HG03469 (cell line): ENCODE data around the gene EIF3L.

ENCODE experiments used
- ATAC-seq: cut with Tn5 transposase; IDR thresholded peaks from one replicate; pipeline ENCODE4 v1.9.1; 2021; ENCODE audit warnings: mild to moderate bottlenecking, moderate library complexity, moderate number of reproducible peaks; ENCODE audit not compliant: unreplicated experiment

Gene EIF3L

GRCh38 chr22:37904572-37905533 lies 55.6 kb downstream of the EIF3L start:
- ATAC-seq, result no peak

- peak; percentile 46 for ATAC-seq
Observed at GRCh38 chr22:37905534-37906363, 56.5 kb downstream of the EIF3L start, which contains the start of gene MICALL1. TSS of gene MICALL1 (plus strand) at chr22:37906297. CDS start at chr22:37906423, 126 bp downstream.

DNA sequence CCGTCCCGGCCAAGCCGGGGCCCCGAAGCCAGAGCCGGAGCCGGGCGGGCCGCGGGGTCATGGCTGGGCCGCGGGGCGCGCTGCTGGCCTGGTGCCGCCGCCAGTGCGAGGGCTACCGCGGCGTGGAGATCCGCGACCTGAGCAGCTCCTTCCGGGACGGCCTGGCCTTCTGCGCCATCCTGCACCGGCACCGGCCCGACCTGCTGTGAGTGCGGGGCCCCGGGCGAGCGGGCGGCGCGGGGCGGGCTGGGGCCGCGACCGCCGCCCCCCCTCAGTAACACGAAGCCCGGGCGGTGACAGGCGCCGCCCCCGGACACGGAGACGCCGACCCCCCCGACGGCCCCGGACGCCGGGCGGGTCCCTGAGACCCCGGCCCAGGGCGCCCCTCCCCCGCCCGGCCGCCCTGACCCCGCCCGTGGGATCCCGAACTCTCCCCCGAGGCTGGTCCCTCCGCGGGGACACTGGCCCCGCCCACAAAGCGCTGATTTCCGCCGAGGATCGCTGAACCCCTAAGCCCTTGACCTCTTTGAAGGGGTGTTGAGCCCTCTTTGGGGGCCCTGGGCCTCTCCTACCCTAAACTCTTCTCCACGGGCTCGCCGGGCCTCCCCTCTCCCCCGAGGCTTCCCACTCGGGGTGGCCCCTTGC lies 57.3 kb downstream of the EIF3L start:
- ATAC-seq, result no peak

- ATAC-seq, result no peak
Observed at GRCh38 chr22:37907036-37907954, 58.1 kb downstream of the EIF3L start.

DNA sequence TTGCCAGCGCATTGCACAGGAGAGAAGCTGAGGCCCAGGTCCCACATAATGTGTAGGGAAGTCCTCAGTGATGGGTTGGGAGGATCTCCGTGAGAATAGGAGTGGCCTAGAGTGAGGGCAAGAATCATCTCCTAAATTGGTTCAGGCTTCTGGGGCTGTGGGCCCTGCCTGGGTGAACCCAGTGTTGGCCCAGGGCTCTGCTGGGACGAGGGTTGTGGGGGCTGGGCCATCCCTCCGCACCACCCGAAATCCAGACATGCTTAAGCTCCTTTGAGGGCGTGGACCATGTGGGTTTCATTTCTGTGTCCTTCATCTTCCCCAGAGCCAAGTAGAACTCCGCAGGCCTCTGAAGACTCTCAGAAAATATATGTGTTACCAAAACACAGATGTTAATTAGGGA lies 60.5 kb downstream of the EIF3L start:
- no peak for ATAC-seq

DNA sequence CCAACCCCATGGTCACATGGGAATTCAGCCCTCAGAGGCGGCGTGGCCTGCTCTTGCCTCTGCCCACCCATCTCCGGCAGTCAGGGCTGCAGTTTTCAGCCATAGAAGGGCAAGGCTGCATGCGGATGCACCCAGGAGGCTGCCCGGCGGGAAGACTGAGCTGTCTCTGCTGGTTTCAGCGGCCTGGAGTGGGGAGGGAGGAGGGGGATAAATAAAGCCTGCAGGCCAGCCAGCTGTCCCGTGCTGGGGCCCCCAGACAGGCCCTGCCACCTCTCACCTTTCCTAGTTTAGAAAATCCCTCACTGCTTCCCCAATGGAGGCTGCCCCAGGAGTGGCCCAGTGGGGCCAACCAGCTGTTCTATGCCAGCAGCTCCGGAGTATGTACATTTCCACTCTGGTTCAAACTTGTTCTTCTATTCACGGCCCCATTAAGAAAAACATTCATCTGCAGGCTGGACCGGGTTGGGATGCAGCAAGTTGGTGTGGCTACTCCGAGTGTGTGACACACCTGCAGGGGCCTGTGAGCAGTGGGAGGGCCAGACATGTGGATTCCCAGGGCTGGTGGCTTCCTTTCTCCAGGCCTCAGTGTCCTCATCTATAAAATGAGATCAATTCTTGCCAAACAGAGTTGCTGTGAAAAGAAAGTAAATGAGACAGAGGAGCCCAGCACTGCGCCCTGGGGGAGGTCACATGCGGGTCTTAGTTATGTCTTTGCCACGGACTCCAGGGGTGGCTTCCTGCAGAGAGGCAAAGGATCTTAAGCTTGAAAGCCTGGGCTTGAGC lies 61.9 kb downstream of the EIF3L start:
- ATAC-seq, result no peak

DNA sequence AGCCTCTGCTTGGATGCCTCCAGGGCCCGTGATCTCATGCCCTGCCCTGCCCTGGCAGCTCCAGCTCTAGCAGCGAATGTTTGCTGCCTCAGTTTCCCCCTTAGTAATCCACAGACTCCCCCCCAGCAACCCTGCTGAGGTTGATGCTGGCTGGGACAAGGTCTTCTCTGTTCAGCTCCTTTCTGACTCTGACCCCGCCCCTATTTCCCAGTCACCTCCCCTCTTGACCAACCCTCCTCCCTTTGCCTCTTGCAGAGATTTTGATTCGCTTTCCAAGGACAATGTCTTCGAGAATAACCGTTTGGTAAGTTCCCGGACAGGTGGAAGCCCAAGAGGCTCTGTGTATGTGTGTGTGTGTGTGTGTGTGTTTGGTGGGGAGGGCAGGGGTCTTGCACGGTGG lies 62.5 kb downstream of the EIF3L start:
- no peak for ATAC-seq

DNA sequence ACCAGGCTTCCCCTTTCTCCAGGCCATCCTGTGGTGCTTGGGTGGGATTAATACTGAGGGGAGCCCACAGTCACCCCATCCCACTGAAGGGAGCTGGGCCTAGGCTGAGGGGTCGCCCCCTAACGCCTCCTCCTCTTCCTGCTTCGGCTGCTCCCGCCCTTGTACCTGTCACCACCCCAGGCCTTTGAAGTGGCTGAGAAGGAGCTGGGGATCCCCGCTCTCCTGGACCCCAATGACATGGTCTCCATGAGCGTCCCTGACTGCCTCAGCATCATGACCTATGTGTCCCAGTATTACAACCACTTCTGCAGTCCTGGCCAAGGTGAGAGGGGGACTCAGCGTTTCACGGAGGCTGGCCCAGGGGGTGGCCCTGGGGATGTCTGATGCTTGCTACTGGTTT lies 63.0 kb downstream of the EIF3L start:
- no peak for ATAC-seq

DNA sequence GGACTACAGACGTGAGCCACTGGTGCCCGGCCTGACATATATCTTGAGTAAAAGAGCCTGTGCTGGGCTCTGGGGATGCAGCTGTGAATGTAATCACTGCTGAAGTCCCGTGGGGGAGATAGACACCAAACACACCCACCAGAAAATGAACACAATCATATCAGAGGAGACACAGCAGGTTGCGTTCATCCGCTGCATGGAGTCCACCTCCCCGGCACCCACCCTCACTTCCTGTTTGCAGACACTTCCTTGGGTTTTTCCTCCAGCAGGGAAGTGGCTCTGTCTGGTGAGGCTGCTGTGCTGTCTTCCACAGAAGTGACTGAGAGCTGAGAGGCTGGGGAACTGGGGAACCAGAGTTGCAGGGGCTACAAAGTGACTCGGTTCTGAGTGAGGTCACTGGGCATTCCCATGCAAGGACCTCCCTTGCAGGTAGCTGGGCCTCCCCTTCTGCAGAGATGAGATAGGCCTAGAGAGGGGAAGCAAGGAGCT lies 64.1 kb downstream of the EIF3L start:
- no peak for ATAC-seq

- ATAC-seq, result no peak
Observed at GRCh38 chr22:37916311-37916710, 67.1 kb downstream of the EIF3L start.

- no peak for ATAC-seq
Observed at GRCh38 chr22:37917874-37918548, 68.8 kb downstream of the EIF3L start.

- no peak for ATAC-seq
Observed at GRCh38 chr22:37918580-37919270, 69.5 kb downstream of the EIF3L start.

DNA sequence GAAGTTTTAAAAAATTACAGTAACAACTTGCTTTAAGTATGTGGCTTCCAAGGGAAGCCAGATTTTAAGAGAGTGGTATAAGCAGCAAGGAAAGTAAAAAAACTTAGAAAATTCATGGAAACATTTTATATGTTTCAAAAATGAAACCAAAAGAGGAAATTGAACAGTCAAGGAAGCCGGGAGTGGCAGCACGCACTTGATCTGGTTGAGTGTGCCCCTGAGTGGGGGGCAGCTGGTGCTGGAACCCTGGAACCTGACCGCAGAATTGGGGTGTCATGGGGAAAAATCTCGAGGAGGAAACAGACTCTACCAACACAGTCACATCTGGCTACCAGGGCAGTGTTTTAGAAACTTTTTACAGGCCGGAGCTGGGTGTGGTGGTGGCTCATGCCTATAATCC lies 70.9 kb downstream of the EIF3L start:
- no peak for ATAC-seq

DNA sequence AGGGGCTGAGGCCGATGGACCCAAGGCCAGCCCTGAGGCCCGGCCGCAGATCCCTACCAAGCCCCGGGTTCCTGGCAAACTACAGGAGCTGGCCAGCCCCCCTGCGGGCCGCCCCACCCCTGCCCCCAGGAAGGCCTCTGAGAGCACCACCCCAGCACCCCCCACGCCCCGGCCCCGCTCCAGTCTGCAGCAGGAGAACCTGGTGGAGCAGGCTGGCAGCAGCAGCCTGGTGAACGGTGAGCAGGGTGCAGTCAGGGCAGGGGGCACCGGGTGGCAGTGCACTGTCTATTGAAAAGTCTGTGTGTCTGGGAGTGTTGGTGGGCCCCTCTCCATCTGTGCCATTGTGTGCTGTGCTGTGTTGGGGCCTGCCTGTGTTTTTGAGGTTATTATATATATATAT lies 73.0 kb downstream of the EIF3L start:
- ATAC-seq, result no peak

DNA sequence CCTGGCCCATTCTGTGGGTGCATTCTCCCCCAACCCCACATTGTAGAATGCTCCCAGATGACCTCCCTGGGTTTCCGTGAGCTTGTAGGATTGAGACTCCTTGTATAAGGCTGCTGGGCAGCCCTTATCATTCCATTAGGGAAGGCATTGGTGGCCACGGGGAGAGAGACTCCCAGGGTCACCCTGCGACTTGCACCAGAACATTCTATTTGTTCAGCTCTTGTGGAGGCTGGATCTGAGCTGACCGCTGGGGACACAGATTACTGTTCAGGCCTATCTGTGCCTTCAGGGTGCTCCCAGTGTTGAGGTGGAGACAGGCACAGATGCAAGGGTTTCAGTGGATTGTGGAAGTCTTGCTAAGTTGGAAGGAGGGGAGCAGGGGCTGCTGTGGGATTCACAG lies 74.7 kb downstream of the EIF3L start:
- no peak for ATAC-seq

DNA sequence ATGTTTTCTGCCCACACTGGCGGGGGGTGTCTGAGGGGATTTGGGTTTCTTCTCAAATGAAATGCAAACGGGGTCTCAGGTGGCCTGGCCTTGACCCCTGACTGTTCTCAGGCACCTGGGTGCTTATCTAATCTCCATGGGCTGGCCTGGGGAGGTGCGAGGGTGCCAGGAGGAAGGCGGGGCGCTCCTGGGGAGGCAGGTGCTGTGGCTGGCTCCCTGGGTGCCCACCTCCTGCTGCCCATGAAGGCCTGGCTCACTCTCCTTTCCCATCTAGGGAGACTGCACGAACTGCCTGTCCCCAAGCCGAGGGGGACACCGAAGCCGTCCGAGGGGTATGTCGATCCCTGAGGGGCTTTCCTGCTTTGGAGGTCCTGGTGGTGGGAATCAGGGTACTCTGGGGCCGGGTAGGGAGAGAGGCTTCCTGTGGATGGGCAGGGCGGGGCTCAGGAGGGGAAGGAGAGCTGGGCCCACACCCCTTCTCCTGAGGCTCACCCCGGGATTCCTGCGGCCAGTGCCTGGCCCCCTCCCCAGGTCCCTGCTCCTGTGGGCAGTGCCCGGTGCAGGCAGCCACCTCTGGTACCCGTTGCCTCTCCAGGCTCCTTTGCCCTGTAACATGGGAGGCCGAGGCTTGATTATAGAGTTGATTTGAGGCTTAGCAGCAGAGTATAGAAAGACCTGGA lies 75.3 kb downstream of the EIF3L start:
- ATAC-seq, result no peak

DNA sequence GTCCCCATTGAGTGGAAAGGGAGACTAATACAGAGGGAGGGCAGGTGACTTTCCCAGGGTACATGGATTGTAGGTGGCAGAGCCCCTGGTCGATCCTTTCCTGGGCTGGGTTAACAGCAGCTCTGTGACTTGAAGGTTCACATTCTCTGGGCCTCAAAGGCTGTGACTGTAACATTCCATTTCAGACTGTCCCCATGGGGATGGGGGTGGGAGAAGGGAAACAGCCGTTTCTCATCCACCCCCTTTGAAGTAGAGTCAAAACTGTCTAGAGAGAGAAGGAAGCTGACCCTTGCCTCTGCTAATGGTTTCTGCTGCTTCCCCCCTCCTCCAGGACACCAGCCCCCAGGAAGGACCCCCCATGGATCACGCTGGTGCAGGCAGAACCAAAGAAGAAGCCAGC lies 76.1 kb downstream of the EIF3L start:
- no peak for ATAC-seq

DNA sequence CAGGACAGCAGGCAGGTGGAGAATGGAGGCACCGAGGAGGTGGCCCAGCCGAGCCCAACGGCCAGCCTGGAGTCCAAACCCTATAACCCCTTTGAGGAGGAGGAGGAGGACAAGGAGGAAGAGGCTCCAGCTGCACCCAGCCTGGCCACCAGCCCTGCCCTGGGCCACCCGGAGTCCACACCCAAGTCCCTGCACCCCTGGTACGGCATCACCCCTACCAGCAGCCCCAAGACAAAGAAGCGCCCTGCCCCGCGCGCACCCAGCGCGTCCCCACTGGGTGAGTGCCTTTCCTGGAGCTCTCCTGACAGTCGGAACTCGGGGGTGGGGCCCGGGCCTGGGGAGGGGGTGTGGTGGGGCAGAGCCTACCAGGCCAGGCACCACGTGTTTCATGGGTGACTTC lies 76.5 kb downstream of the EIF3L start:
- ATAC-seq, result no peak
